NCI-H1436 treated with DMSO at 0.1 percent for 48 hours (cell line): ENCODE results near the gene STRIP1.

Experiments used
- DNase-seq: peaks from one replicate; lab custom pipeline; 2025; lab: John Stamatoyannopoulos, UW

Gene STRIP1

GRCh38 chr1:110097507-110098221 is 63.2 kb downstream of the STRIP1 start:
- DNase-seq, result no peak

DNA sequence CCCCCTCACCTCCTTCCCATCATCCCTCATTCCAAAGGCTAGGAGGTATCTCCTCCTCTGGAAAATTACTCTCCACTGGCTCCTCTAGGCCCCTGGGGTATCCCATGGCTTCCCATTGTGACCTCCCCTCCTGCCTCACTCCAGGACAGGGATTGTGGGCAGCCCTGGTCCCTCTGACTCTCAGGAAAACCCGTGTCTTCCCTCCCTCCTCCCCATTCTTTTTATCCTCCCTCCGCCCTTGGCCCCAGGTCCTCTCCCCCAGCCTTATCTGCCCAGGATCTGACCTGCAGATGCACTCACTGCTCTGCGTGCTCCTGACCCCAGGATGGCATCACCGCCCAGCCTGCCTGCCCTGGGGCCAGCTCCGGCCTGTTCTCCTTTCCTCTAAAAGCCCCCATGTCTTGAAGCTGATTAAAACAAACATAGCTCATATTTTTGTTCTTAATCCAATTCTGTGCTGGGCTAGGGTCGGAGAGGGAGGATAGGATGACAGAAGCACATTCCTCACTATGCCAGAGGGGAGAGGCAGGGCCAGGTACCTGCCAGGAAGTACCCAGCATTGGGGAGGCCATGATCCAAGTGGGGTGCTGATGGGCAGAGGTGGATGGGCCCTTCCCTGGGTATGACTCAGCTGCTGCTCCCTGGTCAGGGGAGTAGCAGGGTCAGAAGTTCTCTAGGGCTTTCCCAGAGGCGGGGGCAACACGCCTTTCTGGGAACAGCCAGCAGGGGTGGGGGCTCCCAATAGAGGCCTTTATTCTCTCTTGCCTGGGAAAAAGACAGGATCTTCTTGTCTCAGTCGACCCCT is 64.0 kb downstream of the STRIP1 start:
- DNase-seq, result no peak

- DNase-seq, result no peak
Observed at GRCh38 chr1:110100335-110100734, 65.9 kb downstream of the STRIP1 start.

GRCh38 chr1:110102081-110102480 is 67.7 kb downstream of the STRIP1 start:
- DNase-seq, result no peak
